CD4-positive, CD25-positive, alpha-beta regulatory T cell (primary cell): ENCODE measurements around the gene ZNF536. TPM values are rescaled to one million over a fixed set of nuclear protein-coding genes. Genes with fewer than 3 reads are reported as not detected.
"Not testable (repeated sequence)": the region's sequence is repeated elsewhere in the genome, so short reads cannot be mapped to it uniquely, and the experiment has no call there.

Experiments
- ATAC-seq, 2 donors: fragments of 150-1000 bp; cut with Tn5 transposase; one replicate each; pipeline ENCODE4 v1.10.0; 2021; ENCODE audit warnings: low read depth in 2 of 2, moderate number of reproducible peaks in 2 of 2, moderate library complexity in 1 of 2
- DNase-seq, 3 donors: peaks; one replicate each; pipeline versions ENCODE4 v3.0.0 to v3.0.0-alpha.2; 2012 to 2022; ENCODE audit warnings: mixed read lengths in 1 of 3
- H3K27ac ChIP-seq: one replicate; pipeline ENCODE4 v1.7.0; 2013; ENCODE audit warnings: mild to moderate bottlenecking, low read length; ENCODE audit not compliant: insufficient read depth, poor library complexity, severe bottlenecking
- H3K27me3 ChIP-seq: one replicate; pipeline ENCODE4 v1.7.0; 2013; ENCODE audit warnings: low read length; ENCODE audit not compliant: control insufficient read depth, insufficient read depth
- H3K36me3 ChIP-seq: one replicate; pipeline ENCODE4 v1.7.0; 2013; ENCODE audit warnings: mild to moderate bottlenecking, low read length, moderate library complexity; ENCODE audit not compliant: control insufficient read depth, insufficient read depth
- H3K4me1 ChIP-seq: 2 replicates; pipeline ENCODE4 v1.7.0; 2013; ENCODE audit warnings: mild to moderate bottlenecking, low read length; ENCODE audit not compliant: insufficient read depth, control insufficient read depth, poor library complexity, severe bottlenecking
- H3K4me3 ChIP-seq: one replicate; pipeline ENCODE4 v1.7.0; 2013; ENCODE audit warnings: low read depth, mild to moderate bottlenecking, low read length, moderate library complexity
- H3K9me3 ChIP-seq, 2 experiments: 1 replicate in 1 of 2; 2 replicates in 1 of 2; pipeline ENCODE4 v1.7.0; 2013; ENCODE audit warnings: low read length in 2 of 2, mild to moderate bottlenecking in 1 of 2, moderate library complexity in 1 of 2; ENCODE audit not compliant: control insufficient read depth in 2 of 2
- H3K27ac Mint-ChIP-seq, 3 donors: one replicate each; pipeline ENCODE4 v1.8.0; 2020 to 2022; ENCODE audit warnings: mild to moderate bottlenecking in 3 of 3, mixed read lengths in 3 of 3, moderate library complexity in 2 of 3
- H3K27me3 Mint-ChIP-seq: one replicate; pipeline ENCODE4 v1.8.0; 2022; ENCODE audit warnings: mild to moderate bottlenecking, mixed read lengths
- H3K36me3 Mint-ChIP-seq: one replicate; pipeline ENCODE4 v1.8.0; 2020; ENCODE audit warnings: mixed read lengths
- H3K4me1 Mint-ChIP-seq, 4 donors: one replicate each; pipeline ENCODE4 v1.8.0; 2020 to 2022; ENCODE audit warnings: mixed read lengths in 4 of 4, mild to moderate bottlenecking in 1 of 4
- H3K4me3 Mint-ChIP-seq, 4 donors: one replicate each; pipeline ENCODE4 v1.8.0; 2020 to 2022; ENCODE audit warnings: mild to moderate bottlenecking in 4 of 4, mixed read lengths in 4 of 4, moderate library complexity in 3 of 4
- H3K9me3 Mint-ChIP-seq, 7 donors: one replicate each; pipeline ENCODE4 v1.8.0; 2020 to 2022; ENCODE audit warnings: mixed read lengths in 7 of 7, mild to moderate bottlenecking in 3 of 7, moderate library complexity in 2 of 7
- polyA plus RNA-seq, 4 donors: library from polyadenylated mRNA; unstranded; fragments of 300-500 nt; fragmentation: Illumina TruSeq; gene quantifications; one replicate each; pipeline ENCODE4 v1.2.3, GENCODE V29; 2021
- total RNA-seq: library from RNA; stranded (reverse); gene quantifications from one replicate; pipeline ENCODE4 v1.2.3, GENCODE V29; 2022

The ZNF536 gene
- total and polyA plus RNA-seq, 5 donors from 2014 or later, result 0.14 to 0.63 (median 0.49) TPM; not detected in 1

- peak overlapping the region in 1 of 4 donors; percentile 38 for H3K4me3 Mint-ChIP-seq
- no peak overlapping the region for H3K27ac Mint-ChIP-seq
Observed at GRCh38 chr19:30344446-30345425, 27.4 kb upstream of the ZNF536 start.

GRCh38 chr19:30345686-30346085 lies 26.5 kb upstream of the ZNF536 start:
- Mint-ChIP-seq H3K27me3 (no peaks in the 10 kb centered on the region), H3K9me3 (no peaks in the 10 kb centered on the region), H3K36me3 (no peaks in the 10 kb centered on the region), H3K4me3 (no peak overlapping the region), H3K4me1 (no peaks in the 10 kb centered on the region), H3K27ac (no peak overlapping the region)
- no peaks in the 10 kb centered on the region for H3K9me3 ChIP-seq
- no peak overlapping the region for H3K27ac ChIP-seq
- no peak overlapping the region for H3K4me3 ChIP-seq
- H3K27me3 ChIP-seq, result peaks cover under 1% of the 10 kb centered on the region
- DNase-seq (no peak), ATAC-seq (no peak)
- no peaks in the 10 kb centered on the region for H3K36me3 ChIP-seq
- H3K4me1 ChIP-seq, result no peaks in the 10 kb centered on the region

More at GRCh38 chr19:30344446-30345425, 27.4 kb upstream of the ZNF536 start:
- DNase-seq (no peak), ATAC-seq (no peak)
- Mint-ChIP-seq H3K4me1 (no peaks in the 10 kb centered on the region), H3K36me3 (no peaks in the 10 kb centered on the region), H3K9me3 (no peaks in the 10 kb centered on the region), H3K27me3 (no peaks in the 10 kb centered on the region)
- Histone ChIP-seq H3K27me3 (peaks cover 2% of the 10 kb centered on the region), H3K27ac (no peak overlapping the region), H3K9me3 (no peaks in the 10 kb centered on the region), H3K36me3 (no peaks in the 10 kb centered on the region), H3K4me1 (no peaks in the 10 kb centered on the region), H3K4me3 (no peak overlapping the region)

GRCh38 chr19:30346468-30346867 lies 25.7 kb upstream of the ZNF536 start:
- DNase-seq, H3K4me1 ChIP-seq, H3K27ac ChIP-seq, H3K36me3 Mint-ChIP-seq, H3K9me3 Mint-ChIP-seq, H3K27me3 Mint-ChIP-seq, H3K4me1 Mint-ChIP-seq, H3K27me3 ChIP-seq, ATAC-seq, H3K9me3 ChIP-seq, H3K4me3 ChIP-seq, H3K27ac Mint-ChIP-seq, H3K36me3 ChIP-seq, H3K4me3 Mint-ChIP-seq: not testable (repeated sequence)

- Histone ChIP-seq H3K36me3 (no peaks in the 10 kb centered on the region), H3K9me3 (no peaks in the 10 kb centered on the region), H3K4me3 (no peak overlapping the region), H3K4me1 (no peaks in the 10 kb centered on the region), H3K27me3 (no peaks in the 10 kb centered on the region), H3K27ac (no peak overlapping the region)
- Mint-ChIP-seq H3K4me3 (no peak overlapping the region), H3K27ac (no peak overlapping the region), H3K9me3 (no peaks in the 10 kb centered on the region), H3K4me1 (no peaks in the 10 kb centered on the region), H3K36me3 (no peaks in the 10 kb centered on the region), H3K27me3 (peaks cover under 1% of the 10 kb centered on the region)
- no peak for DNase-seq
- ATAC-seq, result no peak
Observed at GRCh38 chr19:30349131-30349730, 23.0 kb upstream of the ZNF536 start.

- no peaks in the 10 kb centered on the region for H3K4me1 ChIP-seq
- H3K27ac Mint-ChIP-seq, result no peak overlapping the region
- H3K4me1 Mint-ChIP-seq, result no peaks in the 10 kb centered on the region
- H3K36me3 ChIP-seq, result no peaks in the 10 kb centered on the region
- no peak overlapping the region for H3K27ac ChIP-seq
- peaks cover 4% of the 10 kb centered on the region for H3K27me3 Mint-ChIP-seq
- no peak overlapping the region for H3K4me3 ChIP-seq
- no peak overlapping the region for H3K4me3 Mint-ChIP-seq
- H3K27me3 ChIP-seq, result no peaks in the 10 kb centered on the region
- H3K36me3 Mint-ChIP-seq, result no peaks in the 10 kb centered on the region
- DNase-seq (no peak), ATAC-seq (no peak)
- no peaks in the 10 kb centered on the region for H3K9me3 Mint-ChIP-seq
- no peaks in the 10 kb centered on the region for H3K9me3 ChIP-seq
Observed at GRCh38 chr19:30350692-30351663, 21.2 kb upstream of the ZNF536 start.

GRCh38 chr19:30351774-30352173 lies 20.4 kb upstream of the ZNF536 start:
- no peaks in the 10 kb centered on the region for H3K9me3 Mint-ChIP-seq
- no peak for DNase-seq
- H3K9me3 ChIP-seq, result no peaks in the 10 kb centered on the region

GRCh38 chr19:30353394-30353945 lies 18.7 kb upstream of the ZNF536 start:
- Histone ChIP-seq H3K27ac (no peak overlapping the region), H3K4me1 (no peaks in the 10 kb centered on the region), H3K9me3 (no peaks in the 10 kb centered on the region), H3K27me3 (no peaks in the 10 kb centered on the region), H3K36me3 (no peaks in the 10 kb centered on the region), H3K4me3 (no peak overlapping the region)
- ATAC-seq, result no peak
- no peaks in the 10 kb centered on the region for H3K4me1 Mint-ChIP-seq
- H3K9me3 Mint-ChIP-seq, result no peaks in the 10 kb centered on the region
- DNase-seq, result no peak
- H3K27me3 Mint-ChIP-seq, result peaks cover 4% of the 10 kb centered on the region
- H3K36me3 Mint-ChIP-seq, result no peaks in the 10 kb centered on the region
- H3K4me3 Mint-ChIP-seq, result no peak overlapping the region
- H3K27ac Mint-ChIP-seq, result no peak overlapping the region

More at GRCh38 chr19:30351774-30352173, 20.4 kb upstream of the ZNF536 start:
- H3K36me3 Mint-ChIP-seq, result no peaks in the 10 kb centered on the region
- Histone ChIP-seq H3K27me3 (no peaks in the 10 kb centered on the region), H3K27ac (no peak overlapping the region), H3K4me3 (no peak overlapping the region), H3K4me1 (no peaks in the 10 kb centered on the region), H3K36me3 (no peaks in the 10 kb centered on the region)
- H3K27ac Mint-ChIP-seq, result no peak overlapping the region
- H3K27me3 Mint-ChIP-seq, result peaks cover 4% of the 10 kb centered on the region
- no peak for ATAC-seq
- H3K4me3 Mint-ChIP-seq, result no peak overlapping the region
- no peaks in the 10 kb centered on the region for H3K4me1 Mint-ChIP-seq
